PC-3 (cell line): Measurements from ENCODE around the gene SAMD13. TPM values are rescaled to one million over a fixed set of nuclear protein-coding genes. Genes with fewer than 3 reads are reported as not detected.

Experiments
- ATAC-seq: fragments of 200-7000 bp; cut with Tn5 transposase; 2 replicates; pipeline ENCODE4 v1.9.1; 2020; ENCODE audit warnings: mild to moderate bottlenecking, moderate library complexity
- BruUV-seq: library from RNA; stranded (reverse); fragments of 400-500 nt; replicated peaks from 2 replicates; lab custom pipeline; 2021; lab: Mats Ljungman, UMichigan
- CTCF ChIA-PET: fragments of 300-600 bp; sonication (Branson Sonifier 250); formaldehyde crosslinking; loops from one replicate; lab custom pipeline; 2022; ENCODE audit warnings: antibody characterized with exemption; lab: Charles Lee
- POLR2A ChIA-PET: fragments of 300-600 bp; sonication (Branson Sonifier 250); formaldehyde crosslinking; loops from one replicate; lab custom pipeline; 2022; ENCODE audit warnings: antibody characterized with exemption; ENCODE audit not compliant: unreplicated experiment; lab: Charles Lee
- DNase-seq: peaks from one replicate; pipeline ENCODE4 v3.0.0-alpha.2; 2015
- H2AFZ ChIP-seq: fragments of 300-600 bp; sonication (generic); 2 replicates; pipeline ENCODE4 v1.6.0; 2016; ENCODE audit warnings: antibody characterized with exemption, low read length
- H3F3A ChIP-seq: fragments of 300-600 bp; sonication (generic); one replicate; pipeline ENCODE4 v1.6.0; 2017; ENCODE audit warnings: antibody characterized with exemption, low read length, control low read depth, mild to moderate bottlenecking; ENCODE audit not compliant: unreplicated experiment
- H3K27ac ChIP-seq: fragments of 300-600 bp; sonication (generic); 2 replicates; pipeline ENCODE4 v1.5.1; 2016; ENCODE audit warnings: mild to moderate bottlenecking, low read length
- H3K27me3 ChIP-seq: fragments of 300-600 bp; sonication (generic); 2 replicates; pipeline ENCODE4 v1.6.1; 2016; ENCODE audit warnings: low read length, mixed read lengths
- H3K36me3 ChIP-seq: fragments of 300-600 bp; sonication (generic); 2 replicates; pipeline ENCODE4 v1.6.1; 2016; ENCODE audit warnings: low read depth, mixed run types, low read length, mixed read lengths
- H3K4me1 ChIP-seq: fragments of 300-600 bp; sonication (generic); 2 replicates; pipeline ENCODE4 v1.5.1; 2016; ENCODE audit warnings: low read length; ENCODE audit not compliant: insufficient read depth
- H3K4me2 ChIP-seq: fragments of 300-600 bp; sonication (generic); 2 replicates; pipeline ENCODE4 v1.6.0; 2016; ENCODE audit warnings: low read length
- H3K4me3 ChIP-seq: fragments of 300-600 bp; sonication (generic); 2 replicates; pipeline ENCODE4 v1.5.1; 2016; ENCODE audit warnings: mild to moderate bottlenecking, low read length, mixed read lengths
- H3K79me2 ChIP-seq: fragments of 300-600 bp; sonication (generic); 2 replicates; pipeline ENCODE4 v1.6.1; 2017; ENCODE audit warnings: low read length, mixed read lengths
- H3K9ac ChIP-seq: fragments of 300-600 bp; sonication (generic); 2 replicates; pipeline ENCODE4 v1.6.0; 2016; ENCODE audit warnings: mild to moderate bottlenecking, low read length
- H3K9me2 ChIP-seq: fragments of 300-600 bp; sonication (generic); replicated peaks from 2 replicates; pipeline ENCODE4 v1.6.1; 2016; ENCODE audit warnings: mixed run types, low read length, mixed read lengths
- H3K9me3 ChIP-seq: fragments of 300-600 bp; sonication (generic); 2 replicates; pipeline ENCODE4 v1.6.1; 2016; ENCODE audit warnings: low read length, mixed read lengths
- H4K20me1 ChIP-seq: fragments of 300-600 bp; sonication (generic); 2 replicates; pipeline ENCODE4 v1.6.1; 2016; ENCODE audit warnings: low read length, mixed read lengths
- CTCF ChIP-seq: fragments of 300-600 bp; sonication (generic); conservative IDR thresholded peaks from 2 replicates; pipeline ENCODE4 v1.5.1; 2017; ENCODE audit warnings: antibody characterized with exemption, low read depth, mild to moderate bottlenecking, low read length
- EZH2 ChIP-seq: fragments of 300-600 bp; sonication (generic); IDR thresholded peaks from one replicate; pipeline ENCODE4 v1.6.1; 2017; ENCODE audit warnings: antibody characterized with exemption, mild to moderate bottlenecking, low read length; ENCODE audit not compliant: unreplicated experiment
- EZH2phosphoT487 ChIP-seq: fragments of 300-600 bp; sonication (generic); IDR thresholded peaks from 2 replicates; pipeline ENCODE4 v1.6.1; 2018; ENCODE audit warnings: mild to moderate bottlenecking, antibody characterized with exemption, low read length, borderline replicate concordance
- intact Hi-C: fragments of 100-400 bp; cut with micrococcal nuclease; formaldehyde crosslinking; loops from 2 replicates; pipeline ENCODE4 v1.9.0; 2023
- total RNA-seq: library from RNA; depleted of rRNA; stranded (reverse); fragments of >200 nt; gene quantifications from 2 replicates; pipeline ENCODE4 v1.2.3, GENCODE V29; 2014

The SAMD13 gene
- total RNA-seq, 1 experiment from 2014 or later: 1.1 TPM

GRCh38 chr1:84269306-84269705 is 32.2 kb upstream of the SAMD13 start:
- CTCF ChIA-PET: no interaction called here
- intact Hi-C loops: no loop called here
- Histone ChIP-seq H3K9me2 (no peaks in the 10 kb centered on the region), H3K4me3 (no peak overlapping the region), H3F3A (no peaks in the 10 kb centered on the region), H3K27ac (no peak overlapping the region), H3K9ac (no peak overlapping the region), H3K9me3 (no peaks in the 10 kb centered on the region), H3K4me1 (peaks cover 23% of the 10 kb centered on the region), H4K20me1 (no peaks in the 10 kb centered on the region), H3K36me3 (no peaks in the 10 kb centered on the region), H2AFZ (no peak overlapping the region), H3K27me3 (no peaks in the 10 kb centered on the region), H3K4me2 (no peak overlapping the region), H3K79me2 (no peaks in the 10 kb centered on the region)
- ATAC-seq: no peak
- POLR2A ChIA-PET: no interaction called here
- BruUV-seq: no TSS peak
- TF ChIP-seq CTCF (no peak), EZH2phosphoT487 (no peak), EZH2 (no peak)
- no peak for DNase-seq

- ATAC-seq: peak; percentile 34
- H2AFZ ChIP-seq: peak overlapping the region; percentile 78
These were observed 29.9 kb upstream of the SAMD13 start for GRCh38 chr1:84271441-84272151.

More at GRCh38 chr1:84271441-84272151, 29.9 kb upstream of the SAMD13 start:
- H3K79me2 ChIP-seq: no peaks in the 10 kb centered on the region
- no TSS peak for BruUV-seq
- no peaks in the 10 kb centered on the region for H3K36me3 ChIP-seq
- ChIA-PET POLR2A (no interaction called here), CTCF (interaction anchor here (0.6 kb wide), 1 partner anchor 99 kb away, joined by 3 read pairs; no protein-coding TSS in a partner anchor)
- no peaks in the 10 kb centered on the region for H4K20me1 ChIP-seq
- no peaks in the 10 kb centered on the region for H3K9me2 ChIP-seq
- no peak overlapping the region for H3K4me3 ChIP-seq
- H3K27me3 ChIP-seq: no peaks in the 10 kb centered on the region
- peak overlapping the region; percentile 79 for H3K27ac ChIP-seq
- H3K4me1 ChIP-seq: peaks cover 23% of the 10 kb centered on the region
- H3K9ac ChIP-seq: peak overlapping the region; percentile 41
- DNase-seq: peak; percentile 17
- TF ChIP-seq CTCF (no peak), EZH2phosphoT487 (no peak), EZH2 (no peak)
- no peaks in the 10 kb centered on the region for H3F3A ChIP-seq
- H3K9me3 ChIP-seq: no peaks in the 10 kb centered on the region
- H3K4me2 ChIP-seq: peak overlapping the region; percentile 61
- intact Hi-C loops: loop anchor here (1.0 to 5.0 kb wide), 3 partner anchors 17 to 161 kb away; no protein-coding TSS in a partner anchor
